ENCODE results near the gene GAN.

GAN gene

DNA sequence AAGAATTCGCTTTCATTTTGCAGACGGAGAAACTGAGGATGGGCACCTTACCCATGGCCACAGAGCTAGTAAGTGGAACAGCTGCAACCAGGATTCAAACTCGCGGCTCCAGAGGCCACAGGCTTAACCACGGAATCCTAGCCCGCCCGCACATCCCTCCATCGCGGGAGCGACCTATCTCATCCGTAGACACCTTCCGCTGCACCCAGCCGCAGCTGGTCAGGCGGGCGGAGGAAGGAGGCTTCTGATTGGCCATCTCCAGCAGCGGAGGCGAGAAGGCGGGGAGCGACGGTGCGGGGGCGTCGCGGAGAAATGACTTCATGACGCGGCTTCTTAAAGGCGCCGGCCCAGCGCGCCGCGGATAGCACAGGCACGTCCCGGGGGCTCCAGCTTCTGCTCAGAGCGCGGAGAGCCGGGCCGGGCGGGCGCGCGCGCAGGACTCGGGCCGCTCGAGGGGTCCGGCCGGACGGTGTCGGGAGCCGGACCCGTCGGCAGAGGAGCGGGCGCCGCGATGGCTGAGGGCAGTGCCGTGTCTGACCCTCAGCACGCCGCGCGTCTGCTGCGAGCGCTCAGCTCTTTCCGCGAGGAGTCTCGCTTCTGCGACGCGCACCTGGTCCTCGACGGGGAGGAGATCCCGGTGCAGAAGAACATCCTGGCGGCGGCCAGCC is at the start of gene GAN:
TSS of gene GAN (plus strand) at position 360 of the 668 bp plus-strand sequence. CDS start at position 512, 152 bp downstream.
- peak; percentile 85 to 92 for DNase-seq

GRCh38 chr16:81265052-81265451 is 49.7 kb upstream of the GAN start:
- no peak for DNase-seq

DNA sequence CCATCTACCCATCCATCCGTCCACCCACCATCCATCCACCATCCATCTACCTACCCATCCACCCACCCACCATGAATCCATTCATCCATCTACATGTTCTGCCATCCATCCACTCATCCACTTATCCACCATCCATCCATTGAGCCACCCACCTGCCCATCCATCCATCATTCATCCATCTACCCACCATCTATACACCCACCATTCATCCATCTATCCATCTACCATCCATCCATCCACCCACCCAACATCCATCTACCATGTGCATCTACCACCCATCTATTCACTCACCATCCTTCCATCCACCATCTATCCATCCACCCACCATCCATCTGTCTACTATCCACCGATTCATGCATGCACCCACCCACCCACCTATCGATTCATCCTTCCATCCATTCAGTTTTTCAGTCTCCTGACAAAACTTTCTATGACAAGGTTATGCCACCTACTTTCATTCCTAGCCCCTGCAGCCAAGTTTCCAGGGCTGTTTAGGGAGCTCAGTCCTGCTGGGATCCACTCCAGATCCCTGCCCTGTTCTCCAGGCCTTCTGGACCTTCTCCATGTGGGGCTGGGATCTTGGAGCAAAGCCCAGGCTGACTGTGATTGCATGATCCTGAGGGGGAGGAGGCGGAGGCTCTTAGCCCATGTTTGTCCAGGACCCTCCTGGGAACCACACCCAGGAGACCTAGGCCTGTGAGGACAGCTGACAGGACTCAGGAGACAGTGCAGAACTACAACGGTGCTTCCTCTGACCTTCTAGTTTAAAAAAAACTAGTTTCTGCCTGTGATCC is 48.9 kb upstream of the GAN start:
- no peak for DNase-seq

DNA sequence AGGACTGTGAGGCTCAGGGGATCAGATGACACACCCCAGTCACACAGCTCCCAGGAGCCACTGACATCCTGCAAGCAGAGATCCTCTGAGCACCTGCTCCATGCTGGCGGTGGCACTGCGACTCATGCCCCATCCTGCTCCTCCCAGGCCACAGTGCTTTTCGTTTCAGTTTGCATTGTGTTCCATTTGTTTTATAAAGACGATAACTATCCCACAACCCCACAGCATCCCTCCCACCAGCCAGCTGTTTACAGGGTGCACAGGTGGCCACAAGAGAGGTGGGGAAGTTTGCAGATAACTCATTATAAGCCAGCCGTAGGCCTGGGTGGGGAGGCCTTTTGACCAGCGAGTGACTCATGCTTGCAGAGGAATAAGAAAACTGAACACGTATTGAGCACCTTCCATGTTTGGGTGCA is 48.1 kb upstream of the GAN start:
- no peak for DNase-seq

DNA sequence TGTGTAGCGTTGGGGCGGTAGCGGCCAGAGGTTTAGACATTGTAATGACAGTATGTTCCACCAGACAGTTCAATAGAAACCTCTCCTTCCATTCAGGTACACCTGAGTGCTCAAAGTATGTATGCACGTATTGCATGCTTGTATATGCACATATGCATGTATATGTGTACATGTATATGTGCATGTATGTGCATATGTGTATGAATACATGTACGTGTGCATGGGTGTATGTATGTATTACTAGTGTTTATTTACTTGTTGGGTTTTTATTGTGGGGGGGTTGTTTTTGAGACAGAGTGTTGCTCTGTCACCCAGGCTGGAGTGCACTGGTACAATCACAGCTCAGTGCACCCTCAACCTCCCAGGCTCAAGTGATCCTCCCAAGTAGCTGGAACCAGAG is 46.3 kb upstream of the GAN start:
- DNase-seq, result no peak

- DNase-seq, result no peak
Measured at GRCh38 chr16:81273223-81273950, 41.4 kb upstream of the GAN start.

- no peak for DNase-seq
Measured at GRCh38 chr16:81275064-81275532, 39.7 kb upstream of the GAN start.

- DNase-seq, result no peak
Measured at GRCh38 chr16:81275795-81276194, 39.0 kb upstream of the GAN start.

DNA sequence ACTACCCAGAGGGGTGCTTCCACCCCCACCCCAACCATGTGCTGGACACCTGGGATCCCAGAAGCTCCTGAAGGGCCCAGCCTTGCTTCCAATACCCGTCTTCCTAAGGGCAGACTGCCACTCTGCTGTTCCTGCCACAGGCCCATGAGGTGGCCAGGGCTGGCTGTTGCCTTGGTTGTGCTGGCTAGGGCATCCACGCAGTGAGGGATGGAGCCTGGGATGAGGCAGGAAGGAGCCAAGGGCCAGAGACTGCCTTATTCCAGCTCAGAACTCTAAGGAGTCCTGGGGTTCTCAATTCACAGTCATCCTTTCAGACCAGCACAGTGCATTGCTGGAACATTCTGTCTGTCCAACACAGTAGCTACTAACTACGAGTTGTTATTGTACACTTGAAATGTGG is 38.4 kb upstream of the GAN start:
- DNase-seq, result no peak

DNA sequence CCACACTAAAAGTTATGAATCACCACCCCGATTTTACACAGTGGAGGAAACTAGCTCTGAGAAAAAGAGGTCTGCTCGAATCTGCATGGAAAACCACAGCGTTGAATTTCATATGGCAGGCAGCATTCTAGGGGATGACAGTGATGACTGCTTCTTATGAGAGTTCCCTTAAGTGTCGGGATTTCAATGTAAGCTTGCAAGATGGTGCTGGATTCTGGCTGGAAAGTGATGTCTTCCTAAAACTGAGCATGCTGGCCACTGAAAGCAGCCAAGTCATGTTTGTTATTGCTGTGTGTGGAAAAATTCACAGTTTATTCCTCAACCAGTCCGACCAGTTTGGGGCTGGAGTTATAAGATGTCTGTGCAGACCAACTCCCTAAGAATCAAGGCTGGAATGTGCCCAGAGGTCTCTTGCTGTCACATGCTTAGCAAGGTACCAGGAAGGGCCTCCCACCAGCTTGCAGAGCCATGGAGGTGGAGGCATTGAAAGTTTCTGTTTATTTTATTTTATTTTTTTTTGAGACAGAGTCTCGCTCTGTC is 37.2 kb upstream of the GAN start:
- no peak for DNase-seq

DNA sequence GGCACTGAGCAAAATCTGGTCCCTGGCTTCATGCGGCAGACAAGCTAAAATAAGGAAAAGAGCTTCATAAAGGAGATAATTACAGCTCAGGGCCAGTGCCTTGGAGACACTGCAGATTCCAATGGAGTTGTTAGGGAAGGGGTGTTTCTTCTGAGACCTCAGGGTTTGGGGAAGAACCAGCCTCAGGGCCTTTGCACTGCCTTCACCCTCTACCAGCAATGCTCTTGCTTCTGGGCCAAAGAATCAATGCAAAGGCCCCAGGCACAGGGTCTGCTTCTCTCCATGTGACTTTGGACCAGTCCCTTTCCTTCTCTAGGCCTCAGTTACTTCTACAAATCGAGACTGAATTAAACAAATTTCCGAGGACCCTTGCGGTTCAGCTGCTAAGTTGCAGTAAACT is 36.2 kb upstream of the GAN start:
- DNase-seq, result no peak

- no peak for DNase-seq
Measured at GRCh38 chr16:81279392-81279791, 35.4 kb upstream of the GAN start.

GRCh38 chr16:81280393-81280792 is 34.4 kb upstream of the GAN start:
- no peak for DNase-seq

- DNase-seq, result no peak
Measured at GRCh38 chr16:81283044-81283443, 31.7 kb upstream of the GAN start.

GRCh38 chr16:81284995-81285600 is 29.7 kb upstream of the GAN start:
- DNase-seq, result no peak

- DNase-seq, result no peak
Measured at GRCh38 chr16:81286190-81286589, 28.6 kb upstream of the GAN start.

GRCh38 chr16:81291117-81291516 is 23.6 kb upstream of the GAN start:
- DNase-seq, result no peak

GRCh38 chr16:81292936-81293335 is 21.8 kb upstream of the GAN start:
- DNase-seq, result no peak

- no peak for DNase-seq
Measured at GRCh38 chr16:81293909-81294802, 20.6 kb upstream of the GAN start.

- DNase-seq, result no peak
Measured at GRCh38 chr16:81296631-81297030, 18.1 kb upstream of the GAN start.

DNA sequence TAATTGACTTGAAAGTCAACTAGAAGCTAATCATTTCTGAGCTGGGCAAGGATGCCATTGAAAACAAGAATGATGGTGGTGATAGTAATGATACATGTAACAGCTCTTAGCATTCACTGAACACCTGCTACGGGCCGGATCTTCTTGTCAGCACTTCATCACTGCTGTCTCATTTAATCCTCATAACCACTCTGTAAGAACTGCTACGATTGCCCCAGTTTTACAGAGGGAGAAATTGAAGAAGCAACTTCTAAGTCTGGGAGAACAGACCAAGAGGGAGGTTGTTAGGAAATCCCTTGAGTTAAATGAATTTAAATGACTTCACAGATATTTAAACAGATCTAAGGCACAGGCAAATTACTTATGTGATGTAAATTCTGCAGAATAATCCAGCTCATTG is 7.0 kb upstream of the GAN start:
- DNase-seq, result no peak
